ENCODE measurements around the gene PPP2R2C.

DNA sequence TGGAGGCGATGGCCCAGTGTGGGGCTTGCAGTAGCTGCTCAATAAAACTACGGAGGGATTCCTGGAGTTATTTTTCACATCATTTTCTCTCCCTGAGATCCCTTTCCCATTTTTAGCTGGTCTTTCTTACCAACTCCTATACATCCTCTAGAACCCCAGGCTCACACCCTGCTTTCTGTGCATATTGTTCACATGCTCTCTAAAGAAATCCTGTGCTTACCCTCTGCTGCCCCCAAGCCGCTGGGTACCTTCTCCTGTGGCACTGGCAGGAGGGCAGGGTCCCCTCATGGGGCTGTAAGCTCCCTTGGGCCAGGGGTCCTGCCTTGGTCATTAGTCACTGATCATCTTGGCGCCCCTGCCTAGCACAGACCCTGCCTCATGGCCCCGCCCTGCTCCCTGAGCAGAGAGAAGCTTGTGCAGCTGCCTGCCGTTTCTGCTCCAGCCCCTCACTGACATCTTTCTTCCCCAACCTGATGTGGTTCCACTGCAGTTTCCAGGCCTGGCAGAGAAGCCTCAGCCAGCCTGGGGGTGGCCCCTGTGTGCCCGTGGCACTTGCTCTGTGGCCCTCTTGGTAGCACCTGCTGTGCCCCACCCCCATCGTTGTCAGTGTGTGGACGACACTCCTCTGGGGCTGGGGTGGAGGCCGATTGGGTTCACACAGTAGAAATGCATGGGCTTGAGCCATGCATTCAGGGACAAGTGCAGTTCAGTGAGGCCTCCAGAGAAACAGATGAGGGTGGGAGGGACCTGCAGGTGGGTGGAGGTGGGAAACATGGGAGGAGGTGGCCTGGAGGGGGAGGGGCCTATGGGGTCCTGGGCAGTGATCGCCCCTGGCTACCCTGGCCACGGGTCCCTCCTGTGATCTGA lies 133.2 kb downstream of the PPP2R2C start:
- TF ChIP-seq, protein P1, sequence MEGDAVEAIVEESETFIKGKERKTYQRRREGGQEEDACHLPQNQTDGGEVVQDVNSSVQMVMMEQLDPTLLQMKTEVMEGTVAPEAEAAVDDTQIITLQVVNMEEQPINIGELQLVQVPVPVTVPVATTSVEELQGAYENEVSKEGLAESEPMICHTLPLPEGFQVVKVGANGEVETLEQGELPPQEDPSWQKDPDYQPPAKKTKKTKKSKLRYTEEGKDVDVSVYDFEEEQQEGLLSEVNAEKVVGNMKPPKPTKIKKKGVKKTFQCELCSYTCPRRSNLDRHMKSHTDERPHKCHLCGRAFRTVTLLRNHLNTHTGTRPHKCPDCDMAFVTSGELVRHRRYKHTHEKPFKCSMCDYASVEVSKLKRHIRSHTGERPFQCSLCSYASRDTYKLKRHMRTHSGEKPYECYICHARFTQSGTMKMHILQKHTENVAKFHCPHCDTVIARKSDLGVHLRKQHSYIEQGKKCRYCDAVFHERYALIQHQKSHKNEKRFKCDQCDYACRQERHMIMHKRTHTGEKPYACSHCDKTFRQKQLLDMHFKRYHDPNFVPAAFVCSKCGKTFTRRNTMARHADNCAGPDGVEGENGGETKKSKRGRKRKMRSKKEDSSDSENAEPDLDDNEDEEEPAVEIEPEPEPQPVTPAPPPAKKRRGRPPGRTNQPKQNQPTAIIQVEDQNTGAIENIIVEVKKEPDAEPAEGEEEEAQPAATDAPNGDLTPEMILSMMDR (conservative IDR thresholded peaks at IDR 0.05; ENCODE audit: low read depth, low read length), result no peak
- no peak for TF ChIP-seq EZH2phosphoT487 (IDR thresholded peaks at IDR 0.05; ENCODE audit: borderline replicate concordance, low read length)

Data from PC-3 (cell line).